HepG2 (cell line): ENCODE measurements around the gene LUZP2. TPM values are rescaled to one million over a fixed set of nuclear protein-coding genes. Genes with fewer than 3 reads are reported as not detected.

Experiments
- ATAC-seq: fragments of 200-7000 bp; cut with Tn5 transposase; 3 replicates; pipeline ENCODE4 v1.9.1; 2020; ENCODE audit warnings: mild to moderate bottlenecking, moderate library complexity
- BruUV-seq: library from RNA; stranded (reverse); fragments of 400-500 nt; replicated peaks from 2 replicates; lab custom pipeline; 2021; lab: Mats Ljungman, UMichigan
- CTCF ChIA-PET: fragments of 300-600 bp; formaldehyde crosslinking; extraction: SDS; loops from one replicate; lab custom pipeline; 2021; ENCODE audit warnings: low total read pairs, inconsistent platforms, low intra/inter-chr PET ratio; lab: Yijun Ruan, JAX
- POLR2A ChIA-PET: fragments of 350-600 bp; sonication (Branson Sonifier 250); formaldehyde crosslinking; loops from one replicate; lab custom pipeline; 2020; ENCODE audit warnings: antibody characterized with exemption, inconsistent platforms; lab: Yijun Ruan, JAX
- DNase-seq: peaks from one replicate; pipeline ENCODE4 v3.0.0-alpha.2; 2015; ENCODE audit warnings: low spot score
- FAIRE-seq: peaks from 3 replicates; lab custom pipeline; 2011; peaks lifted over from hg19 to GRCh38; lab: Jason Lieb, UNC
- H2AFZ ChIP-seq: one replicate; pipeline ENCODE4 v1.6.1; 2011; ENCODE audit warnings: low read length, inconsistent platforms
- H3K27ac ChIP-seq: fragments of 300-600 bp; 3 replicates; pipeline ENCODE4 v1.8.0; 2011; ENCODE audit warnings: mixed run types, mild to moderate bottlenecking, mixed read lengths, low read length, inconsistent platforms; ENCODE audit not compliant: insufficient read depth; ENCODE audit errors: extremely low read length
- H3K27me3 ChIP-seq, 2 experiments: fragments of 200-600 bp in 1 of 2; 2 replicates in 1 of 2; 3 replicates in 1 of 2; pipeline versions ENCODE4 v1.6.0 to v1.8.0; 2011; ENCODE audit warnings: low read length in 2 of 2, mild to moderate bottlenecking in 2 of 2, moderate library complexity in 2 of 2, inconsistent platforms in 1 of 2; ENCODE audit not compliant: insufficient read depth in 2 of 2, control insufficient read depth in 1 of 2
- H3K36me3 ChIP-seq, 2 experiments: fragments of 200-600 bp in 1 of 2; replicated peaks in 1 of 2; 2 replicates in 1 of 2; 3 replicates in 1 of 2; pipeline versions ENCODE4 v1.5.1 to v1.8.0; 2011; ENCODE audit warnings: low read length in 2 of 2, inconsistent platforms in 1 of 2; ENCODE audit not compliant: insufficient read depth in 2 of 2, control insufficient read depth in 1 of 2
- H3K4me1 ChIP-seq: 2 replicates; pipeline ENCODE4 v1.5.1; 2012; ENCODE audit warnings: low read length, inconsistent platforms; ENCODE audit not compliant: insufficient read depth
- H3K4me2 ChIP-seq: 2 replicates; pipeline ENCODE4 v1.6.0; 2011; ENCODE audit warnings: low read depth, low read length, inconsistent platforms
- H3K4me3 ChIP-seq, 3 experiments: fragments of 200-600 bp in 1 of 3; sonication (generic), shearing (Covaris generic) in 1 of 3; replicated peaks in 1 of 3; 2 replicates each; pipeline ENCODE4 v1.5.1; 2011 to 2016; ENCODE audit warnings: low read length in 3 of 3, inconsistent platforms in 2 of 3, low read depth in 2 of 3, mild to moderate bottlenecking in 2 of 3, control low read depth in 1 of 3, mixed read lengths in 1 of 3; ENCODE audit not compliant: insufficient read depth in 1 of 3
- H3K79me2 ChIP-seq: one replicate; pipeline ENCODE4 v1.6.1; 2011; ENCODE audit warnings: low read length, inconsistent platforms; ENCODE audit not compliant: insufficient read depth
- H3K9ac ChIP-seq: 2 replicates; pipeline ENCODE4 v1.6.0; 2011; ENCODE audit warnings: mild to moderate bottlenecking, low read depth, low read length, inconsistent platforms; ENCODE audit not compliant: insufficient read depth
- H3K9me3 ChIP-seq: 2 replicates; pipeline ENCODE4 v1.5.1; 2012; ENCODE audit warnings: mild to moderate bottlenecking, low read length
- H4K20me1 ChIP-seq: 2 replicates; pipeline ENCODE4 v1.6.0; 2011; ENCODE audit warnings: inconsistent platforms, mild to moderate bottlenecking, low read length, moderate library complexity; ENCODE audit not compliant: insufficient read depth
- DNMT1 ChIP-seq: sonication (generic); formaldehyde crosslinking; IDR thresholded peaks from 2 replicates; pipeline ENCODE4 v1.5.1; 2020; ENCODE audit warnings: mild to moderate bottlenecking, missing genetic modification reagents
- MBD4 ChIP-seq: IDR thresholded peaks from 2 replicates; pipeline ENCODE4 v1.6.1; 2012; ENCODE audit warnings: low read length, inconsistent platforms, borderline replicate concordance
- NR2C2 ChIP-seq: sonication (generic); formaldehyde crosslinking; IDR thresholded peaks from 2 replicates; pipeline ENCODE4 v1.4.0; 2020; ENCODE audit warnings: missing genetic modification reagents, mild to moderate bottlenecking, moderate library complexity, borderline replicate concordance
- ZBTB7B ChIP-seq: sonication (generic); formaldehyde crosslinking; IDR thresholded peaks from 2 replicates; pipeline ENCODE4 v1.4.0; 2020; ENCODE audit warnings: missing genetic modification reagents
- ZNF747 ChIP-seq: sonication (generic); formaldehyde crosslinking; IDR thresholded peaks from 2 replicates; pipeline ENCODE4 v1.8.1; 2023; ENCODE audit warnings: missing genetic modification reagents, mild to moderate bottlenecking, borderline replicate concordance
- WGBS: methylation state at CpG from one replicate; pipeline ENCODE4 v1.1.6; 2017; ENCODE audit warnings: low lambda C conversion rate; 5-methylcytosine and 5-hydroxymethylcytosine counted together
- in situ Hi-C: cut with HindIII; loops from 2 replicates; pipeline ENCODE4 v1.10.0; 2017; ENCODE audit warnings: low pct_unique_long_range_greater_than_20kb; ENCODE audit not compliant: extremely low pct_ligation_motif_present
- intact Hi-C: fragments of 100-400 bp; cut with micrococcal nuclease; formaldehyde crosslinking; loops from one replicate; pipeline ENCODE4 v1.10.0; 2022; ENCODE audit not compliant: unreplicated experiment
- polyA plus RNA-seq, 8 experiments: library from polyadenylated mRNA; depleted of rRNA in 3 of 8; stranded (reverse) in 7 of 8; unstranded in 1 of 8; fragments of >200 nt; fragmentation: Illumina TruSeq in 4 of 8; extraction: Trizol in 4 of 8; gene quantifications; 2 replicates each; pipeline versions ENCODE4 v1.2.1 to v1.2.3, GENCODE V29; 2011 to 2016; ENCODE audit warnings: low read depth in 4 of 8, missing spikeins in 1 of 8, mixed read lengths in 1 of 8; ENCODE audit not compliant: insufficient read depth in 1 of 8
- total RNA-seq, 5 experiments: library from RNA; depleted of rRNA; stranded (reverse); fragments of >200 nt; fragmentation: Illumina TruSeq; extraction: Trizol; gene quantifications; 2 replicates each; pipeline ENCODE4 v1.2.3, GENCODE V29; 2016; ENCODE audit warnings: low read depth in 1 of 5

Gene LUZP2
- total and polyA plus RNA-seq, 2 of the 13 experiments (the other 11 are each of a cell fraction or from before 2014, with no cell fraction given), result not detected

- BruUV-seq, result no TSS peak
- intact Hi-C loops, result no loop called here
Observed at GRCh38 chr11:24624432-24624831, 127.6 kb downstream of the LUZP2 start.

GRCh38 chr11:24625975-24626374, 129.1 kb downstream of the LUZP2 start:
- DNase-seq, result no peak
- Histone ChIP-seq H3K4me3 (no peak overlapping the region), H3K27me3 (no peaks in the 10 kb centered on the region), H3K9me3 (no peaks in the 10 kb centered on the region), H3K4me2 (no peak overlapping the region), H3K79me2 (no peaks in the 10 kb centered on the region), H3K27ac (no peak overlapping the region), H4K20me1 (no peaks in the 10 kb centered on the region), H3K4me1 (no peaks in the 10 kb centered on the region), H2AFZ (no peak overlapping the region), H3K9ac (no peak overlapping the region), H3K36me3 (no peaks in the 10 kb centered on the region)
- ChIA-PET POLR2A (no interaction called here), CTCF (no interaction called here)
- in situ Hi-C loops, result no loop called here
- WGBS, result 4% methylated on average over 1 of the region's 1 CpG
- no peak for TF ChIP-seq DNMT1 (CRISPR knock-in tag)
- no peak for TF ChIP-seq ZBTB7B (CRISPR knock-in tag)
- FAIRE-seq, result no peak
- ATAC-seq, result no peak
- BruUV-seq, result no TSS peak
- intact Hi-C loops, result no loop called here

More at GRCh38 chr11:24624432-24624831, 127.6 kb downstream of the LUZP2 start:
- in situ Hi-C loops, result no loop called here
- TF ChIP-seq MBD4 (no peak), NR2C2 (CRISPR knock-in tag) (no peak), ZNF747 (CRISPR knock-in tag) (no peak)
- ChIA-PET POLR2A (no interaction called here), CTCF (no interaction called here)
- no peak overlapping the region for H3K4me2 ChIP-seq
- no peaks in the 10 kb centered on the region for H3K79me2 ChIP-seq
- no peaks in the 10 kb centered on the region for H3K9me3 ChIP-seq
- H3K27ac ChIP-seq, result no peak overlapping the region
- no peak for DNase-seq
- H3K4me1 ChIP-seq, result no peaks in the 10 kb centered on the region
- H3K4me3 ChIP-seq, result no peak overlapping the region
- H3K9ac ChIP-seq, result no peak overlapping the region
- no peaks in the 10 kb centered on the region for H3K27me3 ChIP-seq
- WGBS, result 0% methylated on average over 2 of the region's 2 CpGs
- no peaks in the 10 kb centered on the region for H3K36me3 ChIP-seq
- ATAC-seq, result no peak
- H4K20me1 ChIP-seq, result no peaks in the 10 kb centered on the region
- FAIRE-seq, result no peak
- no peak overlapping the region for H2AFZ ChIP-seq
